D721Med (cell line): ENCODE data around the gene CAMLG.

Source experiments
- DNase-seq: peaks from one replicate; pipeline ENCODE4 v3.0.0; 2011; ENCODE audit warnings: low spot score; ENCODE audit not compliant: insufficient read length
- FAIRE-seq: peaks from 2 replicates; lab custom pipeline; 2011; peaks lifted over from hg19 to GRCh38; lab: Jason Lieb, UNC
- TF ChIP-seq, protein P1 (sequence below): IDR thresholded peaks from 2 replicates; pipeline ENCODE4 v1.5.1; 2012; ENCODE audit warnings: mild to moderate bottlenecking, control low read depth; ENCODE audit not compliant: insufficient read depth; ENCODE audit errors: missing control alignments

The CAMLG gene

DNA sequence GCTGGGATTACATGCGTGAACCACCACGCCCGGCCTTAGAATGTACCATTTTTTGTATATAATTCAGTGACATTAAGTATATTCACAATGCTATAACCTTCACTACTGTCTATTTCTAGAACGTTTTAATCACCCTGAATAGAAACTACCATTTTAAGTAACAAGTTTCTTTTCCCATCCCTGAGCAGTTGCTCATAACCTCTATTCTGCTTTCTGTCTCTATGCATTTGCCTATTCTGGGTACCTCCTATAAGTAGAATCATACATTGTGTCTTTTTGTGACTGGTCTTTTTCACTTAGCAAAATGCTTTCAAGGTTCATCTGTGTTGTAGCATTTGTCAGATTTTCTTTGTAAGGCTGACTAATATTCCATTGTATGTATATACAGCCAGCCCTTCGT, 60.1 kb downstream of the CAMLG start:
- FAIRE-seq, result no peak

More for the DNA sequence above, 60.1 kb downstream of the CAMLG start:
- DNase-seq, result no peak
- TF ChIP-seq, protein P1, sequence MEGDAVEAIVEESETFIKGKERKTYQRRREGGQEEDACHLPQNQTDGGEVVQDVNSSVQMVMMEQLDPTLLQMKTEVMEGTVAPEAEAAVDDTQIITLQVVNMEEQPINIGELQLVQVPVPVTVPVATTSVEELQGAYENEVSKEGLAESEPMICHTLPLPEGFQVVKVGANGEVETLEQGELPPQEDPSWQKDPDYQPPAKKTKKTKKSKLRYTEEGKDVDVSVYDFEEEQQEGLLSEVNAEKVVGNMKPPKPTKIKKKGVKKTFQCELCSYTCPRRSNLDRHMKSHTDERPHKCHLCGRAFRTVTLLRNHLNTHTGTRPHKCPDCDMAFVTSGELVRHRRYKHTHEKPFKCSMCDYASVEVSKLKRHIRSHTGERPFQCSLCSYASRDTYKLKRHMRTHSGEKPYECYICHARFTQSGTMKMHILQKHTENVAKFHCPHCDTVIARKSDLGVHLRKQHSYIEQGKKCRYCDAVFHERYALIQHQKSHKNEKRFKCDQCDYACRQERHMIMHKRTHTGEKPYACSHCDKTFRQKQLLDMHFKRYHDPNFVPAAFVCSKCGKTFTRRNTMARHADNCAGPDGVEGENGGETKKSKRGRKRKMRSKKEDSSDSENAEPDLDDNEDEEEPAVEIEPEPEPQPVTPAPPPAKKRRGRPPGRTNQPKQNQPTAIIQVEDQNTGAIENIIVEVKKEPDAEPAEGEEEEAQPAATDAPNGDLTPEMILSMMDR, result no peak
